ENCODE data around the gene MN1.

The MN1 gene

DNA sequence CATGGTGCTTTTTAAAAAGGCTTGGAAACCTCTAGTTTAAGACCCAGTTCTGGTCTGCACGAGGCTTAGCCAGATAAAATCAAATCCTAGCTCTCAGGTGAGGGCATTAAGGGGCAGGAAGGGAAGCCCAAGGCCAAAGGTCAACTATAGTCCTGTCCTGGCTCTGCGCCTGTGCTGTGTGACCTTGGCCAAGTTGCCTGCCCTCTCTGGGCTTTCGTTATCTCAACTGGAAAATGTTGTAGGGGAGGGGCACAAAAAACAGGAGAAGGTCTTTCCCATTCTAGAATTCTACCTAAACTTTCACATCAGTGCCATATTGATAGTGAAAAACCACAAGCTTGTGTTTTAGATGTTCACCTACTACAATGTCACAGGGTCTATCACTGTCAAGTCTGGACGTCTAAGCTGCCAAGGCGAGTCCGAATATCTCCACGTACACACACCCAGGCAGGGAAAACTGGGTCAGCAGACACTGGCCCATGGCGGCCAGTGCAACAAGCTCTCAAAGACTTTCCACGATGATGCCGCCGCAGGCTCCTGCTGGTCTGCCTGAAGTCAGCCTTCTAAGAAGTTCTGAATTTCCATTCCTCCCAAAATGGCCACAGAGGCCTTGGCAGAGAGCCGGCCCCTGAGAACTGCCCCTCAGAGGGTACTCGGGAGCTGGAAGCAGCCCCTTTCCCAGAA, 18.0 kb downstream of the MN1 start:
- Histone ChIP-seq H3K36me3 (no peaks in the 10 kb centered on the region), H3K27ac (peak overlapping the region; percentile 92 to 94), H3K4me3 (no peak overlapping the region), H3K9me3 (no peaks in the 10 kb centered on the region), H3K4me1 (peaks cover 5 to 100% (median 59%) of the 10 kb centered on the region in 4 donors), H3K27me3 (no peaks in the 10 kb centered on the region)
- TF ChIP-seq, protein P1, sequence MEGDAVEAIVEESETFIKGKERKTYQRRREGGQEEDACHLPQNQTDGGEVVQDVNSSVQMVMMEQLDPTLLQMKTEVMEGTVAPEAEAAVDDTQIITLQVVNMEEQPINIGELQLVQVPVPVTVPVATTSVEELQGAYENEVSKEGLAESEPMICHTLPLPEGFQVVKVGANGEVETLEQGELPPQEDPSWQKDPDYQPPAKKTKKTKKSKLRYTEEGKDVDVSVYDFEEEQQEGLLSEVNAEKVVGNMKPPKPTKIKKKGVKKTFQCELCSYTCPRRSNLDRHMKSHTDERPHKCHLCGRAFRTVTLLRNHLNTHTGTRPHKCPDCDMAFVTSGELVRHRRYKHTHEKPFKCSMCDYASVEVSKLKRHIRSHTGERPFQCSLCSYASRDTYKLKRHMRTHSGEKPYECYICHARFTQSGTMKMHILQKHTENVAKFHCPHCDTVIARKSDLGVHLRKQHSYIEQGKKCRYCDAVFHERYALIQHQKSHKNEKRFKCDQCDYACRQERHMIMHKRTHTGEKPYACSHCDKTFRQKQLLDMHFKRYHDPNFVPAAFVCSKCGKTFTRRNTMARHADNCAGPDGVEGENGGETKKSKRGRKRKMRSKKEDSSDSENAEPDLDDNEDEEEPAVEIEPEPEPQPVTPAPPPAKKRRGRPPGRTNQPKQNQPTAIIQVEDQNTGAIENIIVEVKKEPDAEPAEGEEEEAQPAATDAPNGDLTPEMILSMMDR (IDR thresholded peaks at IDR 0.05) = no peak
- intact Hi-C loops (cut with DNase I; ENCODE audit: low total_unique reads) = loop anchor here (10.0 kb wide), 1 partner anchor 99 kb away; no protein-coding TSS in a partner anchor
- peak in 1 of 2 donors; percentile 81 for DNase-seq

DNA sequence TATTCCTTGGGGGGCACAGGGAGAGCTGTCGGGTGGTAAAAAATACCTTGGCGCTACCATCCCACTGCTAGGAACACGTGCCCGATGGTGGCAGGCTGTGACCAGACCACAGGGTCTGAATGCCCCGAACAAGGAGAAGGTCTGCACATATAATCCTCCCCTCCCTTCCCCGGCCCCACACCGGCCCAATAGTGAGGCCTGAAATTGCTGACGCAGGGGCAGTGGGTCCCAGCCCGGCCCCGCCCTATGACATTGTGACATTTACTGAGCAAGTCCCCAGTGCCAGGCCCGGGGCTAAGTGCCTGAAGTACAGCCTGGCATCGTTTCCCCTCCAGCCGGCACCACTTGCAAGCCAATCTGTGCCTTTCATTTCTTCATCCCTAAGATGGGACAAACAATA, 19.5 kb downstream of the MN1 start:
- Histone ChIP-seq H3K27me3 (no peaks in the 10 kb centered on the region), H3K36me3 (no peaks in the 10 kb centered on the region), H3K27ac (peak overlapping the region; percentile 92 to 94), H3K4me1 (peaks cover 5 to 100% (median 67%) of the 10 kb centered on the region in 4 donors), H3K9me3 (no peaks in the 10 kb centered on the region), H3K4me3 (peak overlapping the region; percentile 6 to 15)
- DNase-seq = peak; percentile 80 to 98
- TF ChIP-seq, protein P1 (IDR thresholded peaks at IDR 0.05) = no peak
- intact Hi-C loops (cut with DNase I; ENCODE audit: low total_unique reads) = loop anchor here (10.0 kb wide), 1 partner anchor 97 kb away; no protein-coding TSS in a partner anchor

DNA sequence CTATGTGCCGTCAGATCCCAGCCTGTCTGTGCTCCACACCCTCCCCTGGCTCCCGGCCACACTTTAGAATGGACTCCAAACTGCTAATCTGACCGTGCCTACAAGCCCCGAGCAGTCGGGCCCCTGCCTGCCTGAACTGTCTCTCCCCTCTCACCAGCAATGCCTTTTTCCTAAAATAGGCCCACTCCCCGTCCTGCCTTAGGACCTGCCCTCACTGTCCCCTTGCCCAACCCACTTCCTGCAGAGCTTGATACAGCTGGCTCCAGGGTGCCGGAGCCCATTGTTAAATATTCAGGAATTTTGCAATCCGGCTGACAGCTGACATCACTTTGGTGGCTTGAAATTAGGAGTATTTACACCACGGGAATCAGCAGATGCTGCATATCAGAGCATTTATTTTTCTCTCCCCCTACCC, 21.4 kb downstream of the MN1 start:
- no peak overlapping the region for H3K4me3 ChIP-seq
- H3K9me3 ChIP-seq = no peaks in the 10 kb centered on the region
- peak overlapping the region; percentile 92 to 94 for H3K27ac ChIP-seq
- TF ChIP-seq, protein P1 (IDR thresholded peaks at IDR 0.05) = no peak
- no peaks in the 10 kb centered on the region for H3K36me3 ChIP-seq
- intact Hi-C loops (cut with DNase I; ENCODE audit: low total_unique reads) = loop anchor here (10.0 kb wide), 1 partner anchor 95 kb away; no protein-coding TSS in a partner anchor
- H3K4me1 ChIP-seq = peaks cover 5 to 100% (median 74%) of the 10 kb centered on the region in 4 donors
- DNase-seq = peak; percentile 64 to 83
- H3K27me3 ChIP-seq = no peaks in the 10 kb centered on the region

DNA sequence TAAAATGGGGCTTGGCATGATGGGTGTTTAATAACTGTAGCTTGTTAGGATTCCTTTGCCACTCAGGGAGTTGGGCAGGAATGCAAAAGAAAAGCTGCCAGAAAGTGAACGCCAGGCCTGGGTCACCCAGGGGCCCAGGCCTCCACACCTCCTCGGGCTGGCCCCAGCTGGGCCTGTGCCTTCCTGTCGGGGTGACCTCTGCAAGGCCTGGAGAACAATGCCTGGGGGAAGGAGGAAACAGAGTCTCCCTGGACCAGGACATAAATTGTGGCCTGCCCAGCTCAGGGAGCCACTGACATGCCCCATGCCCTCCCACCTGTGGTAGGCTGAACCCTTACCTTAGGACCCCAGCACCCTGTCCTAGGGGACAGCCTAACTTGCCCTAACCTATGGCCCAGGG, 21.9 kb downstream of the MN1 start:
- H3K27ac ChIP-seq = peak overlapping the region; percentile 92 to 94
- H3K4me3 ChIP-seq = no peak overlapping the region
- intact Hi-C loops (cut with DNase I; ENCODE audit: low total_unique reads) = loop anchor here (10.0 kb wide), 1 partner anchor 95 kb away; no protein-coding TSS in a partner anchor
- no peaks in the 10 kb centered on the region for H3K9me3 ChIP-seq
- no peaks in the 10 kb centered on the region for H3K36me3 ChIP-seq
- peaks cover 5 to 100% (median 76%) of the 10 kb centered on the region in 4 donors for H3K4me1 ChIP-seq
- H3K27me3 ChIP-seq = no peaks in the 10 kb centered on the region
- DNase-seq = no peak
- TF ChIP-seq, protein P1 (IDR thresholded peaks at IDR 0.05) = no peak

DNA sequence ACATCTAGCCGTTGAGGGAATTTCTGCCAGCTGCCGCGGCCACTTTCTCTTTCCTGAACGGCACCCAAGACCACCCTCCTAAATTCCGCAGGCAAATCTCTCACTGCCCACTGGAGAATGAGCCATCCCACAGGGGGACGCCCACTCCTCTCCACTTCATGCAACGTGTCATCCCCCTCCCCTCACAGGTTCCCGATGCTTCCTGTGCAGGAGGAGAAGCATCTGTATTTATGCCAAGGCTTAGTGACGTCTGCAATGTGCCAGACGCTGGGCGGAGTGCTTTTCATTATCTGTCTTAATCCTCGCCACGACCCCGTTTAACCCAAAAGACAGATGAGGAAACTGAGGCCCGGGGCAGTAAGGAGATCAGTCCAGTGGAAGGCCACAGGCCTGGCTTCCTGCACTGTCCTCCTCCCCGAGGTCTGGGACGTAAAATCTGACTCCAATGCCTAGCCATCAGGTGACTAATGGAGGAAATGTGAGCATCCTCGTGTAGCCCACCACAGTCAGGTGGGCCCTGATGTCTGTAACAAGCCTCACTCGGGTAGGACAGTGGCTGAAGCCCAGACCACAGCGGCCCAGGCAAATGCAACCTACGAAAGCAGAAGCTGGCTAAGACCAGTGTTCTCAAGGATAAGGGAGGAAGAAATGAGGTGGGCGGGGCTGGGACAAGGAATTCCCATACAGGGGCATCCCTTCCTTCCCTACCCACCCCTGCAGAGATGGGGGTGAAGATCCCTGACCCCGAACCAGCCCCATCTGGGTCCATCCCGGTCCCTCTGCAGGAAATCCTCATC, 23.1 kb downstream of the MN1 start:
- no peaks in the 10 kb centered on the region for H3K36me3 ChIP-seq
- H3K4me3 ChIP-seq = peak overlapping the region; percentile 31 to 44
- no peaks in the 10 kb centered on the region for H3K9me3 ChIP-seq
- intact Hi-C loops (cut with DNase I; ENCODE audit: low total_unique reads) = no loop called here
- no peak for DNase-seq
- no peaks in the 10 kb centered on the region for H3K27me3 ChIP-seq
- H3K4me1 ChIP-seq = peaks cover 5 to 100% (median 67%) of the 10 kb centered on the region in 4 donors
- TF ChIP-seq, protein P1 (IDR thresholded peaks at IDR 0.05) = no peak
- H3K27ac ChIP-seq = peak overlapping the region; percentile 92 to 94
